ENCODE data around the gene MMD.

Gene MMD

GRCh38 chr17:55402374-55402773 lies 19.3 kb downstream of the MMD start:
- Histone ChIP-seq H2BK12ac (ENCODE audit: low read length) (no peak overlapping the region), H3K18ac (ENCODE audit: low read length) (no peak overlapping the region), H3K27me3 (ENCODE audit: insufficient read depth, low read length) (no peaks in the 10 kb centered on the region), H3K36me3 (ENCODE audit: control insufficient read depth in 1 of 2, insufficient read depth in 2 of 2, low read length in 2 of 2) (peaks cover 25 to 38% of the 10 kb centered on the region in 2 experiments), H2BK5ac (ENCODE audit: low read depth, low read length, poor library complexity) (no peak overlapping the region), H2BK120ac (ENCODE audit: insufficient read depth, low read length, poor library complexity) (no peak overlapping the region), H3K79me1 (ENCODE audit: low read length) (no peaks in the 10 kb centered on the region), H4K12ac (ENCODE audit: low read depth, low read length) (no peak overlapping the region), H3K9me3 (ENCODE audit: insufficient read depth, low read depth, low read length) (no peaks in the 10 kb centered on the region), H3K4me2 (ENCODE audit: low read length) (no peak overlapping the region), H3K4me3 (ENCODE audit: low read depth, low read length) (no peak overlapping the region), H3K14ac (ENCODE audit: low read length) (no peak overlapping the region), H3K4ac (ENCODE audit: low read depth, low read length) (no peak overlapping the region), H3K27ac (ENCODE audit: low read depth, low read length) (no peak overlapping the region), H4K8ac (ENCODE audit: low read depth, low read length) (no peak overlapping the region), H3K9ac (ENCODE audit: low read length) (no peak overlapping the region), H3K79me2 (ENCODE audit: control insufficient read depth, insufficient read depth, low read length, poor library complexity) (no peaks in the 10 kb centered on the region), H2AFZ (ENCODE audit: insufficient read depth, low read length, poor library complexity) (no peak overlapping the region), H3K4me1 (ENCODE audit: control insufficient read depth in 1 of 2, insufficient read depth in 2 of 2, low read length in 2 of 2) (no peaks in the 10 kb centered on the region), H4K91ac (ENCODE audit: low read depth, low read length) (no peak overlapping the region), H3K23ac (ENCODE audit: low read length) (no peak overlapping the region), H2AK5ac (ENCODE audit: low read length) (no peak overlapping the region)
- no peak for DNase-seq
- no CpG with 5 or more reads among the region's 4 CpGs for WGBS (ENCODE audit: extremely low coverage, insufficient coverage, insufficient read length)

GRCh38 chr17:55398689-55399088 lies 22.9 kb downstream of the MMD start:
- Histone ChIP-seq H3K27ac (ENCODE audit: low read depth, low read length) (no peak overlapping the region), H3K4ac (ENCODE audit: low read depth, low read length) (no peak overlapping the region), H3K18ac (ENCODE audit: low read length) (no peak overlapping the region), H3K79me2 (ENCODE audit: control insufficient read depth, insufficient read depth, low read length, poor library complexity) (no peaks in the 10 kb centered on the region), H3K14ac (ENCODE audit: low read length) (no peak overlapping the region), H2BK12ac (ENCODE audit: low read length) (no peak overlapping the region), H3K4me2 (ENCODE audit: low read length) (no peak overlapping the region), H3K36me3 (ENCODE audit: control insufficient read depth in 1 of 2, insufficient read depth in 2 of 2, low read length in 2 of 2) (peaks cover 18 to 22% of the 10 kb centered on the region in 2 experiments), H4K12ac (ENCODE audit: low read depth, low read length) (no peak overlapping the region), H3K79me1 (ENCODE audit: low read length) (no peaks in the 10 kb centered on the region), H2BK5ac (ENCODE audit: low read depth, low read length, poor library complexity) (no peak overlapping the region), H3K4me3 (ENCODE audit: low read depth, low read length) (no peak overlapping the region), H4K91ac (ENCODE audit: low read depth, low read length) (no peak overlapping the region), H3K23ac (ENCODE audit: low read length) (no peak overlapping the region), H3K9ac (ENCODE audit: low read length) (no peak overlapping the region), H2BK120ac (ENCODE audit: insufficient read depth, low read length, poor library complexity) (no peak overlapping the region), H3K27me3 (ENCODE audit: insufficient read depth, low read length) (no peaks in the 10 kb centered on the region), H3K4me1 (ENCODE audit: control insufficient read depth in 1 of 2, insufficient read depth in 2 of 2, low read length in 2 of 2) (no peaks in the 10 kb centered on the region), H4K8ac (ENCODE audit: low read depth, low read length) (no peak overlapping the region), H2AK5ac (ENCODE audit: low read length) (no peak overlapping the region), H3K9me3 (ENCODE audit: insufficient read depth, low read depth, low read length) (no peaks in the 10 kb centered on the region), H2AFZ (ENCODE audit: insufficient read depth, low read length, poor library complexity) (no peak overlapping the region)
- no CpG with 5 or more reads among the region's 5 CpGs for WGBS (ENCODE audit: extremely low coverage, insufficient coverage, insufficient read length)
- no peak for DNase-seq

- H3K4me3 ChIP-seq (ENCODE audit: low read depth, low read length): no peak overlapping the region
- H4K91ac ChIP-seq (ENCODE audit: low read depth, low read length): no peak overlapping the region
- no peak for DNase-seq
- no peak overlapping the region for H4K12ac ChIP-seq (ENCODE audit: low read depth, low read length)
- H3K79me2 ChIP-seq (ENCODE audit: control insufficient read depth, insufficient read depth, low read length, poor library complexity): no peaks in the 10 kb centered on the region
- peaks cover 14 to 17% of the 10 kb centered on the region in 2 experiments for H3K36me3 ChIP-seq (ENCODE audit: control insufficient read depth in 1 of 2, insufficient read depth in 2 of 2, low read length in 2 of 2)
- H2BK120ac ChIP-seq (ENCODE audit: insufficient read depth, low read length, poor library complexity): no peak overlapping the region
- no peaks in the 10 kb centered on the region for H3K4me1 ChIP-seq (ENCODE audit: control insufficient read depth in 1 of 2, insufficient read depth in 2 of 2, low read length in 2 of 2)
- no peak overlapping the region for H3K27ac ChIP-seq (ENCODE audit: low read depth, low read length)
- no peak overlapping the region for H4K8ac ChIP-seq (ENCODE audit: low read depth, low read length)
- WGBS (ENCODE audit: extremely low coverage, insufficient coverage, insufficient read length): no CpG with 5 or more reads among the region's 5 CpGs
- no peaks in the 10 kb centered on the region for H3K27me3 ChIP-seq (ENCODE audit: insufficient read depth, low read length)
- no peak overlapping the region for H2BK12ac ChIP-seq (ENCODE audit: low read length)
- no peak overlapping the region for H3K14ac ChIP-seq (ENCODE audit: low read length)
- no peak overlapping the region for H3K23ac ChIP-seq (ENCODE audit: low read length)
- H3K18ac ChIP-seq (ENCODE audit: low read length): no peak overlapping the region
- H3K4ac ChIP-seq (ENCODE audit: low read depth, low read length): no peak overlapping the region
- no peaks in the 10 kb centered on the region for H3K79me1 ChIP-seq (ENCODE audit: low read length)
- H2BK5ac ChIP-seq (ENCODE audit: low read depth, low read length, poor library complexity): no peak overlapping the region
- no peak overlapping the region for H3K9ac ChIP-seq (ENCODE audit: low read length)
- H3K4me2 ChIP-seq (ENCODE audit: low read length): no peak overlapping the region
- H3K9me3 ChIP-seq (ENCODE audit: insufficient read depth, low read depth, low read length): no peaks in the 10 kb centered on the region
- H2AFZ ChIP-seq (ENCODE audit: insufficient read depth, low read length, poor library complexity): no peak overlapping the region
- no peak overlapping the region for H2AK5ac ChIP-seq (ENCODE audit: low read length)
Measured at GRCh38 chr17:55395803-55396505, 25.7 kb downstream of the MMD start.

GRCh38 chr17:55394357-55395021 lies 27.1 kb downstream of the MMD start:
- H3K23ac ChIP-seq (ENCODE audit: low read length): no peak overlapping the region
- H3K27me3 ChIP-seq (ENCODE audit: insufficient read depth, low read length): no peaks in the 10 kb centered on the region
- no peak overlapping the region for H3K4ac ChIP-seq (ENCODE audit: low read depth, low read length)
- no CpG with 5 or more reads among the region's 6 CpGs for WGBS (ENCODE audit: extremely low coverage, insufficient coverage, insufficient read length)
- no peak overlapping the region for H3K9ac ChIP-seq (ENCODE audit: low read length)
- H3K18ac ChIP-seq (ENCODE audit: low read length): no peak overlapping the region
- H3K9me3 ChIP-seq (ENCODE audit: insufficient read depth, low read depth, low read length): no peaks in the 10 kb centered on the region
- H2BK5ac ChIP-seq (ENCODE audit: low read depth, low read length, poor library complexity): no peak overlapping the region
- H2AK5ac ChIP-seq (ENCODE audit: low read length): no peak overlapping the region
- peaks cover 11 to 15% of the 10 kb centered on the region in 2 experiments for H3K36me3 ChIP-seq (ENCODE audit: control insufficient read depth in 1 of 2, insufficient read depth in 2 of 2, low read length in 2 of 2)
- H2AFZ ChIP-seq (ENCODE audit: insufficient read depth, low read length, poor library complexity): no peak overlapping the region
- H3K27ac ChIP-seq (ENCODE audit: low read depth, low read length): no peak overlapping the region
- no peaks in the 10 kb centered on the region for H3K79me1 ChIP-seq (ENCODE audit: low read length)
- H3K4me1 ChIP-seq (ENCODE audit: control insufficient read depth in 1 of 2, insufficient read depth in 2 of 2, low read length in 2 of 2): no peaks in the 10 kb centered on the region
- no peak overlapping the region for H3K4me3 ChIP-seq (ENCODE audit: low read depth, low read length)
- H3K79me2 ChIP-seq (ENCODE audit: control insufficient read depth, insufficient read depth, low read length, poor library complexity): no peaks in the 10 kb centered on the region
- H4K12ac ChIP-seq (ENCODE audit: low read depth, low read length): no peak overlapping the region
- no peak overlapping the region for H4K8ac ChIP-seq (ENCODE audit: low read depth, low read length)
- no peak overlapping the region for H4K91ac ChIP-seq (ENCODE audit: low read depth, low read length)
- no peak overlapping the region for H3K4me2 ChIP-seq (ENCODE audit: low read length)
- H2BK120ac ChIP-seq (ENCODE audit: insufficient read depth, low read length, poor library complexity): no peak overlapping the region
- no peak overlapping the region for H3K14ac ChIP-seq (ENCODE audit: low read length)
- no peak overlapping the region for H2BK12ac ChIP-seq (ENCODE audit: low read length)
- DNase-seq: peak in 1 of 2 donors; percentile 1
